ENCODE results near the gene GSKIP.

Gene GSKIP

GRCh38 chr14:96434040-96434439 is 70.7 kb downstream of the GSKIP start:
- H3K9me3 ChIP-seq: no peaks in the 10 kb centered on the region
- peaks cover 0 to 43% of the 10 kb centered on the region in 2 donors for H3K27me3 ChIP-seq
- no peaks in the 10 kb centered on the region for H3K4me1 ChIP-seq
- no peak overlapping the region for H3K4me3 ChIP-seq
- intact Hi-C loops (cut with DNase I; ENCODE audit: low total_unique reads): no loop called here
- TF ChIP-seq, protein P1, sequence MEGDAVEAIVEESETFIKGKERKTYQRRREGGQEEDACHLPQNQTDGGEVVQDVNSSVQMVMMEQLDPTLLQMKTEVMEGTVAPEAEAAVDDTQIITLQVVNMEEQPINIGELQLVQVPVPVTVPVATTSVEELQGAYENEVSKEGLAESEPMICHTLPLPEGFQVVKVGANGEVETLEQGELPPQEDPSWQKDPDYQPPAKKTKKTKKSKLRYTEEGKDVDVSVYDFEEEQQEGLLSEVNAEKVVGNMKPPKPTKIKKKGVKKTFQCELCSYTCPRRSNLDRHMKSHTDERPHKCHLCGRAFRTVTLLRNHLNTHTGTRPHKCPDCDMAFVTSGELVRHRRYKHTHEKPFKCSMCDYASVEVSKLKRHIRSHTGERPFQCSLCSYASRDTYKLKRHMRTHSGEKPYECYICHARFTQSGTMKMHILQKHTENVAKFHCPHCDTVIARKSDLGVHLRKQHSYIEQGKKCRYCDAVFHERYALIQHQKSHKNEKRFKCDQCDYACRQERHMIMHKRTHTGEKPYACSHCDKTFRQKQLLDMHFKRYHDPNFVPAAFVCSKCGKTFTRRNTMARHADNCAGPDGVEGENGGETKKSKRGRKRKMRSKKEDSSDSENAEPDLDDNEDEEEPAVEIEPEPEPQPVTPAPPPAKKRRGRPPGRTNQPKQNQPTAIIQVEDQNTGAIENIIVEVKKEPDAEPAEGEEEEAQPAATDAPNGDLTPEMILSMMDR (IDR thresholded peaks at IDR 0.05): no peak
- no peak overlapping the region for H3K27ac ChIP-seq
- DNase-seq: no peak
- no peaks in the 10 kb centered on the region for H3K36me3 ChIP-seq

Data from tibial artery (tissue), 4 donors.